ENCODE data around the gene PPP1R12B.
"Not testable (repeated sequence)": the region's sequence is repeated elsewhere in the genome, so short reads cannot be mapped to it uniquely, and the experiment has no call there.

The PPP1R12B gene

DNA sequence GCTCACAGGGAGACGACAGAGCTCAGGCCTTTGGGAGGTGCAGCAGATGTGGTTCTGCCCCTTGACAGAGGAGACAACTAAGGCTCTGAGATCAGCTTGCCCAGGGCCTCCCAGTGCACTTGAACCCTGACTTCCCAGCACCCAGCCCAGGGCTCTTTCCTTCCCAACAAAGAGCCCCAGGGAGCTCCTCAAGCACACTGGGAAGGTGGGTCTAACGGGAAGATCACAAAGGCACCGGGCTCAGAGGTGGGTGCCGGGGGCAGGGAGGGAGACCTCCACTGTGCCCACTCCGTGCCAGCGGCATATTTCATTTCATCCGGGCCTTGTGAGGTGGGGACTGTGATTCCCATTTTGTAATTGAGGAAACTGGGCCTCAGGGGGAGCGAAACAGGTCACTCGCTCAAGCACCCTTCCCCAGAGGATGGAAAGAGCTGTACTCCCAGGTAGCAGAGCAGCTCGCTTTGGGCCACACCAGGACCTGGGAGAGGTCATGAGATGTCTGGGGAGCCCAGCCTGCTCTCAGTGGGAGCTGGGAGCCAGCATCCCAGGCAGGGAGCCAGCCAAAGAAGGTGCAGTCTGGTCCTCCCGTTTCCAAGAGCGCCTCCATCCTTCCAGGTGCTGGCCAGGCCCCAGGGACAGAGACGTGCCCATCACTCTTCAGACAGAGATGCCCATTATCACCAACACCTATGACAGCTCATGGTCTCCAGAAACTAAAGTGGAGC, 279.5 kb downstream of the PPP1R12B start:
- TF ChIP-seq, protein P1, sequence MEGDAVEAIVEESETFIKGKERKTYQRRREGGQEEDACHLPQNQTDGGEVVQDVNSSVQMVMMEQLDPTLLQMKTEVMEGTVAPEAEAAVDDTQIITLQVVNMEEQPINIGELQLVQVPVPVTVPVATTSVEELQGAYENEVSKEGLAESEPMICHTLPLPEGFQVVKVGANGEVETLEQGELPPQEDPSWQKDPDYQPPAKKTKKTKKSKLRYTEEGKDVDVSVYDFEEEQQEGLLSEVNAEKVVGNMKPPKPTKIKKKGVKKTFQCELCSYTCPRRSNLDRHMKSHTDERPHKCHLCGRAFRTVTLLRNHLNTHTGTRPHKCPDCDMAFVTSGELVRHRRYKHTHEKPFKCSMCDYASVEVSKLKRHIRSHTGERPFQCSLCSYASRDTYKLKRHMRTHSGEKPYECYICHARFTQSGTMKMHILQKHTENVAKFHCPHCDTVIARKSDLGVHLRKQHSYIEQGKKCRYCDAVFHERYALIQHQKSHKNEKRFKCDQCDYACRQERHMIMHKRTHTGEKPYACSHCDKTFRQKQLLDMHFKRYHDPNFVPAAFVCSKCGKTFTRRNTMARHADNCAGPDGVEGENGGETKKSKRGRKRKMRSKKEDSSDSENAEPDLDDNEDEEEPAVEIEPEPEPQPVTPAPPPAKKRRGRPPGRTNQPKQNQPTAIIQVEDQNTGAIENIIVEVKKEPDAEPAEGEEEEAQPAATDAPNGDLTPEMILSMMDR (conservative IDR thresholded peaks at IDR 0.05; ENCODE audit: low read length): no peak
- DNase-seq (ENCODE audit: low read depth): no peak

DNA sequence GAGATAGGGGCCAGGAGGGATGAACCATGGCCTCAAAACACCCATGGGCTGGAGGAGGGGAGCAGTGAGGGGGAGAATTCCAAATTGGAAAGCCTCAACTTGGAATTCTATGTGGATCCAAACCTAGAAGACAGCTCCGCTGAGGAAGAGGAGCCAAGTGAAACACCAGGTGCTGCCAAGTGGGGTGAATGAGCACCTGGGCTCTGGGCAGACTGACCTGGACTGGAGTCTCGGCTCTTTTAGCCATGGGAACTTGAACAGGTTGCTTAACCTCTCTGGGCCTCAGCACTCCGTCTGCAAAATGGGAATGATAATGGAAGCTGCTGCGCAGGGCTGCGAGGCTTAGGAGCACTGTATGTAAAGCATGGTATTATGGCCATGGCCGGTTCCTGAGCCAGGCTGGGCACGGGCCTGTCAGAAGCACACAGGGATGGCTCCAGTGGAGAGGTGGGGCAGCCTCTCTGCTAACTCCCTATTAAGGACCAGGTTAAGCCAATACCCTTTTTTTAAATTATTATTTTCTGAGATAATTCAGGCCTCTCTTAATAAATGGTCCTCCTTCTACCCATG, 280.2 kb downstream of the PPP1R12B start:
- TF ChIP-seq, protein P1 (conservative IDR thresholded peaks at IDR 0.05; ENCODE audit: low read length): no peak
- DNase-seq (ENCODE audit: low read depth): no peak
- H3K4me3 ChIP-seq (ENCODE audit: low read length): no peak overlapping the region

More for the DNA sequence above, 279.5 kb downstream of the PPP1R12B start:
- no peak overlapping the region for H3K4me3 ChIP-seq (ENCODE audit: low read length)

DNA sequence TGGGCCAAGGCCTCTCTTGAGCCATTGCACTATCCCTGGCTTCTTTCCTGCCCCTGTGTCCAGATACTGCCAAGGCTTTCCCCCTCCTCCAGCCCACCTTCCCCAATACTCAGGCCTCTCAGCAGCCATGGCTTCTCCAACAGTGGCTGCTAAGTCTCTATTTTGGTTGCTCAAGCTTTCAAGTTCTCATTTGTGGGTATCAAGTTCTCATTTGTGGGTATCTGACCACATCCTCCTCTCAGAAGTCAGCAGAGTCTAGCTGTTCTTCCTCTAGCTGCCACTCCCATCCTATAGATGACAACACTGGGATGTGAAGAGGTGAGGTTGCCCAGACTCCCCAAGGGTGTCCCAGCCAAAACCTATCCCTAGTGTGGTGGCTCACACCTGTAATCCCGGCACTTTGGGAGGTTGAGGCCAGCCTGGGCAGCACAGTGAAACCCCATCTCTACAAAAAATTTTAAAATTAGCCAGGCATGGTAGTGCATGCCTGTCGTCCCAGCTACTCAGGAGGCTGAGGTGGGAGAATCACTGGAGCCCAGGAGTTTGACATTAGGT, 280.8 kb downstream of the PPP1R12B start:
- H3K4me3 ChIP-seq (ENCODE audit: low read length); DNase-seq (ENCODE audit: low read depth): not testable (repeated sequence)

DNA sequence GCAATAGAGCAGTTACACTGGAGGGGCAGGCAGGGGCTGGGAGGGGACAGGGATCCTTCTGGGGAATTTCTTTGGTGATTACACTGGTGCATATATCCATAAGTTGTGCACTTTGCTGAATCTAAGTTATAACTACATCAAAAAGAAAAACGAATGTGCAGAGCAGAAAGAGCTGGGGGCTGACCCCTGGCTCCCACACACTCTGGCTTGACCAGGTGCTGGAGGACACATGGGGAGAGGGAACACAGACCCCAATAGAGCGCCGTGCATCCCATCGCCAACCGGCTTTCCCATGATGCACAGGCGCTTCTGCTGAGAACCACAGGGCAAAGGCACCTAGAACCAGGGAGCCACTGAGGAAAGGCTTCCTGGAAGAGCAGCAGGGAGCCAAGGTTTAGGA, 281.6 kb downstream of the PPP1R12B start:
- H3K4me3 ChIP-seq (ENCODE audit: low read length); DNase-seq (ENCODE audit: low read depth): not testable (repeated sequence)

DNA sequence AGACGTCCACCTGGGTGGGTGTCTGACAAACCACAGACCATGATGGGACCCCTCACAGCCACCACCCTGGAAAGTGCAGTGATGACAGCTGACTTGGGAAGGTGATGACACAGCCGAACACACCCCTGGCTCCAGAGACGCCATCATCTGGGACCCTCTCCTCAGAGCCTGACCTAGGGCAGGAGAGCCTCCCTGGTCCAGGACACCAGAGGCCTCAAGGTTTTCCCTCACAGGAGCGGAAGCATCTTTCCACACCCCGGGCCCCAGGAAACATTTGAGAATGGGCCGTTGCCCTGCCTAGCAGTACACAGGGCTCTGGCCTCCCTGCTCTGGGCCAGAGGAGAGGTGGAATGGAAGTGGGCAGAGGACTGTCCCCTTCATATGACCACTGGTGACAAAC, 282.0 kb downstream of the PPP1R12B start:
- no peak for DNase-seq (ENCODE audit: low read depth)
- no peak overlapping the region for H3K4me3 ChIP-seq (ENCODE audit: low read length)
- TF ChIP-seq, protein P1 (conservative IDR thresholded peaks at IDR 0.05; ENCODE audit: low read length): no peak

DNA sequence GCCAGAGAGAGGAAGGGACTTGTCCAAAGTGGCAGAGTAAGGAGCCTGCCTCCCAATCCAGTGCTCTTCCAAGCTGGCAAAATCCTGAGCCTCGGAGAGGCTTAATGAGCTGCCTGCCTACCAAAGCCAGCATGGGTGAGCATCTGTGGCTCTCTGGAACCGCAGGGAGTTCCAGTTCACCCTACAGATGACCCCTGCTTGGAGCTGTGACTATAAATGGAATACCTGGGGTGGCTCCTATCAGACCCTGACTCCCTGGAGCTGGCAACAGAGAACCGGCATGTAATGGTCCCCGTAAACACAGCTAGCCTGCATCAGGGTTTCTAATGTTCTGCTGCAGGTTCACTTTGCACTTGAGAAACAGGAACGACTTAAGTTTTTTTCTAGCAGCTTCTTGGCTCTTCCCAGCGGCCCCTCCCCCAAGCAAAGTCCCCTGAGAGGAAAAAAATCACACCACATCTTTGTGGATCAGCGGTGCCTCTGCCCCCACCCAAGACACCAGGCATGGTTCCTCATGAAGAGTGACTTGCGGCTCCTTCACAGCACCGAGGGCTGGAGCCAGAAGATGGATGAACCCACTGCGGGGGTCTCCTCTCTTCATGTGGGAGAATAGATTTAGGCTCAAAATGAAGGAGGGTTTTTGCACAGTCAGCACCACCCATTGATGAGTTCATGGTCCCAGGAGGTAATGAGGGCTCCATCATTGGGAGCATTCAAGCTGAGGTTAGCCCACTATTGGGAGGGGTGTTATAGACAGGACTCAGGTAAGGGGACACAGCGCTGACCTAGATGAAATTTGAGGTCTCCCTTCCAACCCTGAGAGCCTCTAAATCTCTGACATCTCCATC, 282.8 kb downstream of the PPP1R12B start:
- H3K4me3 ChIP-seq (ENCODE audit: low read length): no peak overlapping the region
- no peak for DNase-seq (ENCODE audit: low read depth)
- TF ChIP-seq, protein P1 (conservative IDR thresholded peaks at IDR 0.05; ENCODE audit: low read length): no peak

DNA sequence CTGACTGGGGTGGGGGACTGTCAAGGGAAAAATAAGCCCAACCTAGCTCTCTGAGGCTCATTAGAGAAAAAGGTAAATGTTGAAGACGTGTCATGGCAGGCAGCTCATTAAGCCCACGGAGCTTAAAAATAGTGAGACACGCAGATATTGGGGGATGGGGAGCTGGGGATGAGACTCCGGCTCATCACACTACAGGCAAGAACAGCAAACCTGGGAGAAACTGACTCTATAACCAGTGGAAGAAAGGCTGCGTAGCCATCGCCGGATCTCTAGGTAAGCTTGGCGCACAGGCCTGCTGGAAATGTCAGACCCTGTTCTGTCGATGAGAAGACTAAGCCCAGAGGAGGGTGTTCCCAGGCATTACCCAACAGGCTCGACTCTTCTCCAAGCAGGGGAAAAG, 283.7 kb downstream of the PPP1R12B start:
- no peak for DNase-seq (ENCODE audit: low read depth)
- no peak overlapping the region for H3K4me3 ChIP-seq (ENCODE audit: low read length)
- TF ChIP-seq, protein P1 (conservative IDR thresholded peaks at IDR 0.05; ENCODE audit: low read length): no peak

DNA sequence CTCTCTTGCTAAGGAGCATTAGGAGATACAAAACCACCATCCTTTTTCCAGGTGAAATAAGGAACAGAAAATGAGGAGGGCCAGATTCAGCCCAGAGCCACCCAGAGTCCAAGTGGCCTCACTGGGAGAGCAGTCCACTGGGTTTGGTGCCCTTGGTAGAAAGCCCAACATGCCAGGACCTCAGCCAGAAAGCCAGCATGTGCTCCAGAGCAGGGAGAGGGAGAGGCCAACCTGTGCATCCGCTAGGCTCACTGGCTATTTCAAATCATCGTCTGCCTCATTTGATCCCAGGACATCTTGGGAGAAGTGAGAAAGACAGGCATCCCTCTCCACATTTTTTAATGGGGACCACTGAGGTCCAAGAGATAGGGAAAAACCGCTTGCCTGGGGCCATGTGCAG, 287.7 kb downstream of the PPP1R12B start:
- not testable (repeated sequence) for H3K4me3 ChIP-seq (ENCODE audit: low read length); DNase-seq (ENCODE audit: low read depth)

DNA sequence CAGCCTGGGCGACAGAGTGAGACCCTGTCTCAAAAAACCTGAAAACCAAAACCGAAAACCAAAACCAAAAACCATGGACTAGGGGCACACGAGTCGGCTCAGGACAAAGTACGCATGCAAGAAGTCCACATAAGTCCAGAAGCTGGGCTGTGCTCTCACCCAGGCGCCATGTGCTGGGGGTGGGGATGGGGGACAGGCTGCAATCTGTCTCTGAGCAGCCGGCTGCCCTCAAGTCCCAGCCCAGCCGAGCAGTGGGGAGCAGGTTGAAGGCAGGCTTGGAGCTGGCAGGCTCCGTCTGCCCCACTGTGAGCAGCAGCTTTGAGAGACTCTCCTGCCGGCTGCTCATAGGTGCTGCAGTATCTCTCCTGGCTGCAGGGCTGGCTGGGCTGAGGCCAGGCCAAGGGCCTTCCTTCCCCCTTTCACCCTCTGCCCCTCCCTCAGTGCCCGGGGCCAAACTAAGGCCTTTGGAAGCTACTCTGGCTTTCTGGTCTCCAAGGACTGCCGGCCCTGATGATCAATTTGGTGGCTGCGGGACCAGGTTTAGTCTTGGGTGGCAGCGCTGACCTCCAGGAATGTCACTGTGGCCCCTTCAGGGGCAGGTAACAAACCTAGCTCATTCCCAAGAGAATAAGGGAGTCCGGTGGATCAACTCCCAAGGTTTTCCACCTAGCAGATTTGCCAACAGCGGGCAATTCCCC, 289.0 kb downstream of the PPP1R12B start:
- DNase-seq (ENCODE audit: low read depth); H3K4me3 ChIP-seq (ENCODE audit: low read length): not testable (repeated sequence)

Measured in AG10803 (cell line).